Activated CD8-positive, alpha-beta memory T cell treated with anti-CD3 and anti-CD28 coated beads for 36 hours (primary cell): ENCODE measurements around the gene CATSPERB. TPM values are rescaled to one million over a fixed set of nuclear protein-coding genes. Genes with fewer than 3 reads are reported as not detected.
"Not testable (repeated sequence)": the region's sequence is repeated elsewhere in the genome, so short reads cannot be mapped to it uniquely, and the experiment has no call there.

Source experiments
- CTCF ChIA-PET: fragments of 350-600 bp; sonication (Branson Sonifier 250); formaldehyde crosslinking; loops from one replicate; lab custom pipeline; 2021; ENCODE audit warnings: antibody characterized with exemption; lab: Charles Lee
- POLR2A ChIA-PET: fragments of 350-600 bp; sonication (Branson Sonifier 250); formaldehyde crosslinking; loops from one replicate; lab custom pipeline; 2021; ENCODE audit warnings: antibody characterized with exemption; lab: Charles Lee
- total RNA-seq, 2 experiments: library from RNA; stranded (reverse); gene quantifications; one replicate each; pipeline ENCODE4 v1.2.3, GENCODE V29; 2021

CATSPERB gene
- total RNA-seq, 2 experiments from 2014 or later: not detected

GRCh38 chr14:91554535-91555332 lies 177.2 kb downstream of the CATSPERB start:
- ChIA-PET POLR2A (no interaction called here), CTCF (no interaction called here)

GRCh38 chr14:91548108-91548507 lies 183.8 kb downstream of the CATSPERB start:
- POLR2A ChIA-PET: no interaction called here

GRCh38 chr14:91545946-91546716 lies 185.8 kb downstream of the CATSPERB start:
- ChIA-PET POLR2A (no interaction called here), CTCF (no interaction called here)

More at GRCh38 chr14:91548108-91548507, 183.8 kb downstream of the CATSPERB start:
- CTCF ChIA-PET: no interaction called here

GRCh38 chr14:91545204-91545603 lies 186.7 kb downstream of the CATSPERB start:
- CTCF ChIA-PET: no interaction called here
- POLR2A ChIA-PET: no interaction called here

GRCh38 chr14:91536327-91536726 lies 195.6 kb downstream of the CATSPERB start:
- ChIA-PET CTCF (no interaction called here), POLR2A (no interaction called here)

- CTCF ChIA-PET, POLR2A ChIA-PET: not testable (repeated sequence)
Measured at GRCh38 chr14:91534059-91534458, 197.8 kb downstream of the CATSPERB start.

- ChIA-PET CTCF (no interaction called here), POLR2A (no interaction called here)
Measured at GRCh38 chr14:91533623-91534022, 198.3 kb downstream of the CATSPERB start.

Other genes starting within 250 kb of the CATSPERB start
- 100 to 1,000 TPM; 127 to 136 TPM for gene PPP4R3A, start 221.8 kb downstream of the CATSPERB start, total RNA-seq
- 10 to 100 TPM; 14.6 to 18.5 TPM for gene TC2N, start 135.4 kb upstream of the CATSPERB start, total RNA-seq
- under 1 TPM; 0.51 to 0.84 TPM for gene FBLN5, start 215.6 kb upstream of the CATSPERB start, total RNA-seq